Heart left ventricle (tissue), 16 donors: Measurements from ENCODE around the gene MIDN. TPM values are rescaled to one million over a fixed set of nuclear protein-coding genes. Genes with fewer than 3 reads are reported as not detected.

ENCODE experiments used
- ATAC-seq, 4 donors: fragments of 200-7000 bp; cut with Tn5 transposase; one replicate each; pipeline ENCODE4 v1.9.1; 2020 to 2022; ENCODE audit warnings: moderate library complexity in 4 of 4, mild to moderate bottlenecking in 3 of 4, moderate number of reproducible peaks in 1 of 4
- DNase-seq, 5 donors: peaks; one replicate each; pipeline ENCODE4 v3.0.0-alpha.2; 2020
- H3K27ac ChIP-seq, 12 donors: fragments of 200-600 bp; sonication (generic) in 4 of 12; one replicate each; pipeline versions ENCODE4 v1.5.0 to v1.8.0; 2016 to 2022; ENCODE audit warnings: mild to moderate bottlenecking in 2 of 12
- H3K27me3 ChIP-seq, 9 donors: fragments of 200-600 bp; sonication (generic) in 2 of 9; one replicate each; pipeline versions ENCODE4 v1.5.1 to v1.8.0; 2016 to 2022; ENCODE audit warnings: mild to moderate bottlenecking in 3 of 9
- H3K36me3 ChIP-seq, 9 donors: fragments of 200-600 bp; sonication (generic) in 2 of 9; one replicate each; pipeline versions ENCODE4 v1.5.0 to v1.8.0; 2018 to 2022; ENCODE audit warnings: mild to moderate bottlenecking in 2 of 9
- H3K4me1 ChIP-seq, 12 donors: fragments of 200-600 bp; sonication (generic) in 4 of 12; one replicate each; pipeline versions ENCODE4 v1.5.0 to v1.8.0; 2016 to 2022; ENCODE audit warnings: mild to moderate bottlenecking in 3 of 12
- H3K4me3 ChIP-seq, 12 donors: fragments of 200-600 bp; sonication (generic) in 4 of 12; one replicate each; pipeline versions ENCODE4 v1.5.0 to v1.8.0; 2017 to 2022; ENCODE audit warnings: mild to moderate bottlenecking in 9 of 12, moderate library complexity in 4 of 12
- H3K9me3 ChIP-seq, 12 donors: fragments of 200-600 bp; sonication (generic) in 4 of 12; one replicate each; pipeline versions ENCODE4 v1.5.0 to v1.8.0; 2016 to 2022; ENCODE audit warnings: mild to moderate bottlenecking in 1 of 12
- CTCF ChIP-seq, 12 donors: fragments of 200-600 bp; sonication (generic) in 4 of 12; IDR thresholded peaks; one replicate each; pipeline versions ENCODE4 v1.5.0 to v1.8.0; 2018 to 2022; ENCODE audit warnings: antibody characterized with exemption in 12 of 12, mild to moderate bottlenecking in 5 of 12
- POLR2A ChIP-seq, 2 donors: fragments of 450-650 bp; IDR thresholded peaks; one replicate each; pipeline ENCODE4 v1.6.1; 2017; ENCODE audit warnings: antibody characterized with exemption in 2 of 2, mild to moderate bottlenecking in 2 of 2, moderate library complexity in 2 of 2
- WGBS, 4 donors: extraction: QIAGEN DNeasy Blood & Tissue Kit in 2 of 4; methylation state at CpG; one replicate each; pipeline versions ENCODE4 v1.1.5 to v1.1.7; 2013 to 2018; 5-methylcytosine and 5-hydroxymethylcytosine counted together
- intact Hi-C, 10 donors: fragments of 100-400 bp; cut with DNase I; formaldehyde crosslinking; loops; one replicate each; pipeline versions ENCODE4 v1.11.1 to v1.14.2; 2022
- polyA plus RNA-seq, 2 donors: library from polyadenylated mRNA; stranded (reverse); fragments of 200-250 nt; gene quantifications; one replicate each; pipeline ENCODE4 v1.2.3, GENCODE V29; 2013
- total RNA-seq, 9 donors: library from RNA; depleted of rRNA in 2 of 9; stranded (reverse); fragments of >200 nt in 2 of 9; fragmentation: NEBNext Ultra II Directional in 3 of 9; extraction: Animal tissue kit (Norgen Biotek cat#: 25700) in 3 of 9; gene quantifications; one replicate each; pipeline versions ENCODE4 v1.1.0 to v1.2.4, GENCODE V29; 2016 to 2023
- donor health status: ischemic (EF 13 %, LVEDD 7.1; RV severe dilation, severe dysfunction).
- donor health status: healthy with polysubstance abuse.
- donor health status: DM: no; HTN: yes; CAD: no.
- donor health status: DM: no; HTN: no; CAD: no.
- donor health status: ischemic (EF 25% LVEDD 6.9; RV normal size, moderate dysfunction).
- donor health status: ischemic (EF 25% LVEDD 5.7; RV mildly dilated, moderate dysfunction).
- donor health status: healthy.
- donor health status: DM: yes; HTN: yes; CAD: no.
- donor health status: ischemic (EF 35%, LVEDD 5.7; RV mildly dilated, moderate dysfunction).
- donor health status: nonischemic (EF 11% LVEDD 7.7; RV severe dilation, severe dysfunction).
- donor health status: DM: yes; HTN: yes; CAD: no.
- donor health status: PGD.
- donor health status: ischemic (EF 29% LVEDD 5.4; RV normal size, mild dysfunction).
- donor health status: nonischemic (EF 23%, LVEDD 6.1; RV moderate dilation, normal function).

Gene MIDN
- total and polyA plus RNA-seq, 11 donors: 25.8 to 115 (median 50.7) TPM

- no peak for ATAC-seq
- Histone ChIP-seq H3K9me3 (no peaks in the 10 kb centered on the region), H3K36me3 (peaks cover 2 to 63% (median 43%) of the 10 kb centered on the region in 9 donors), H3K27ac (no peak overlapping the region), H3K4me1 (peaks cover 4 to 53% (median 43%) of the 10 kb centered on the region in 12 donors), H3K4me3 (peak overlapping the region in 1 of 12 donors; percentile 79), H3K27me3 (no peaks in the 10 kb centered on the region)
- intact Hi-C loops: loop anchor here in 7 of 10 donors (5.0 to 10.0 kb wide), 10 partner anchors 78 to 778 kb away; partner anchors contain the start of genes GAMT (in 3 of the 7), DAZAP1 (in 2 of the 7), NDUFS7 (in 2 of the 7) and ADAMTSL5 (in 1 of the 7)
- DNase-seq: no peak
- no peak for TF ChIP-seq POLR2A (IDR thresholded peaks at IDR 0.05)
- TF ChIP-seq CTCF (IDR thresholded peaks at IDR 0.05): no peak
- WGBS, 4 donors: 92 to 94% (median 93%) methylated on average over 15 of the region's 15 CpGs
Observed at GRCh38 chr19:1277061-1277460, 28.7 kb downstream of the MIDN start.

GRCh38 chr19:1278074-1278473 lies 29.7 kb downstream of the MIDN start:
- H3K4me3 ChIP-seq: no peak overlapping the region
- intact Hi-C loops: loop anchor here in 7 of 10 donors (5.0 to 10.0 kb wide), 10 partner anchors 77 to 777 kb away; partner anchors contain the start of genes GAMT (in 3 of the 7), DAZAP1 (in 2 of the 7), NDUFS7 (in 2 of the 7) and ADAMTSL5 (in 1 of the 7)
- H3K27me3 ChIP-seq: peaks cover 0 to 5% (median 0%) of the 10 kb centered on the region in 9 donors
- TF ChIP-seq POLR2A (IDR thresholded peaks at IDR 0.05) (no peak), CTCF (IDR thresholded peaks at IDR 0.05) (no peak)
- peaks cover 0 to 53% (median 33%) of the 10 kb centered on the region in 9 donors for H3K36me3 ChIP-seq
- ATAC-seq (no peak), DNase-seq (no peak)
- no peak overlapping the region for H3K27ac ChIP-seq
- no peaks in the 10 kb centered on the region for H3K9me3 ChIP-seq
- peaks cover 4 to 43% (median 33%) of the 10 kb centered on the region in 12 donors for H3K4me1 ChIP-seq
- 81 to 92% (median 83%) methylated on average over 12 of the region's 12 CpGs for WGBS, 4 donors

GRCh38 chr19:1278713-1279660 lies 30.6 kb downstream of the MIDN start:
- no peak for ATAC-seq
- H3K9me3 ChIP-seq: no peaks in the 10 kb centered on the region
- no peak for TF ChIP-seq POLR2A (IDR thresholded peaks at IDR 0.05)
- WGBS, 4 donors: 82 to 91% (median 88%) methylated on average over 15 to 25 of the region's 25 CpGs
- H3K27ac ChIP-seq: no peak overlapping the region
- no peak for DNase-seq
- intact Hi-C loops: loop anchor here in 7 of 10 donors (5.0 to 10.0 kb wide), 10 partner anchors 76 to 776 kb away; partner anchors contain the start of genes GAMT (in 3 of the 7), DAZAP1 (in 2 of the 7), NDUFS7 (in 2 of the 7) and ADAMTSL5 (in 1 of the 7)
- no peak overlapping the region for H3K4me3 ChIP-seq
- H3K4me1 ChIP-seq: peaks cover 4 to 34% (median 24%) of the 10 kb centered on the region in 12 donors
- peaks cover 0 to 44% (median 24%) of the 10 kb centered on the region in 9 donors for H3K36me3 ChIP-seq
- peaks cover 0 to 14% (median 7%) of the 10 kb centered on the region in 9 donors for H3K27me3 ChIP-seq

- 21 to 31% (median 30%) methylated on average over 7 to 10 of the region's 10 CpGs for WGBS, 4 donors
- no peak overlapping the region for H3K27ac ChIP-seq
- TF ChIP-seq CTCF (IDR thresholded peaks at IDR 0.05): peak; percentile 92 to 97 (median 95)
- no peak for TF ChIP-seq POLR2A (IDR thresholded peaks at IDR 0.05)
- peak; percentile 79 to 91 (median 81) for DNase-seq
- peaks cover 0 to 22% (median 13%) of the 10 kb centered on the region in 9 donors for H3K27me3 ChIP-seq
- no peak overlapping the region for H3K4me3 ChIP-seq
- intact Hi-C loops: loop anchor here in 8 of 10 donors (5.0 to 10.0 kb wide), 13 partner anchors 75 to 775 kb away; partner anchors contain the start of genes GAMT (in 4 of the 8), DAZAP1 (in 2 of the 8), NDUFS7 (in 2 of the 8) and PLK5 (in 2 of the 8)
- H3K36me3 ChIP-seq: peaks cover 0 to 35% (median 15%) of the 10 kb centered on the region in 9 donors
- H3K4me1 ChIP-seq: peaks cover under 1 to 25% (median 15%) of the 10 kb centered on the region in 12 donors
- H3K9me3 ChIP-seq: no peaks in the 10 kb centered on the region
- ATAC-seq: peak; percentile 9 to 52 (median 19)
Observed at GRCh38 chr19:1279782-1280341, 31.5 kb downstream of the MIDN start.
